Stomach (tissue), 9 donors: ENCODE results near the gene XRN1. TPM values are rescaled to one million over a fixed set of nuclear protein-coding genes. Genes with fewer than 3 reads are reported as not detected.

ENCODE experiments used
- DNase-seq, 2 donors: peaks; one replicate each; pipeline versions ENCODE4 v3.0.0 to v3.0.0-alpha.2; 2013 to 2019
- H3K27ac ChIP-seq, 5 donors: fragments of 200-600 bp in 4 of 5; sonication (generic) in 4 of 5; one replicate each; pipeline ENCODE4 v1.5.1; 2013 to 2019; ENCODE audit warnings: mild to moderate bottlenecking in 1 of 5, moderate library complexity in 1 of 5
- H3K27me3 ChIP-seq, 3 donors: fragments of 200-600 bp; sonication (generic); one replicate each; pipeline ENCODE4 v1.5.1; 2017 to 2019; ENCODE audit warnings: mixed run types in 1 of 3
- H3K36me3 ChIP-seq, 4 donors: fragments of 200-600 bp; sonication (generic); 1 replicate in 3 of 4; 2 replicates in 1 of 4; pipeline ENCODE4 v1.5.1; 2016 to 2019
- H3K4me1 ChIP-seq, 4 donors: fragments of 200-600 bp; sonication (generic); one replicate each; pipeline ENCODE4 v1.5.1; 2016 to 2019
- H3K4me3 ChIP-seq, 4 donors: fragments of 200-600 bp; sonication (generic) in 3 of 4; one replicate each; pipeline ENCODE4 v1.5.1; 2016 to 2019; ENCODE audit warnings: mild to moderate bottlenecking in 1 of 4
- H3K9me3 ChIP-seq, 4 donors: fragments of 200-600 bp; sonication (generic); one replicate each; pipeline ENCODE4 v1.5.1; 2016 to 2019
- EP300 ChIP-seq: sonication (generic); formaldehyde crosslinking; IDR thresholded peaks from one replicate; pipeline ENCODE4 v1.6.1; 2017; ENCODE audit warnings: antibody characterized with exemption
- POLR2A ChIP-seq, 4 donors: fragments of 450-650 bp; IDR thresholded peaks; one replicate each; pipeline ENCODE4 v1.6.1; 2016; ENCODE audit warnings: antibody characterized with exemption in 4 of 4, control low read depth in 2 of 4, mild to moderate bottlenecking in 1 of 4, moderate library complexity in 1 of 4
- POLR2AphosphoS5 ChIP-seq, 3 donors: sonication (generic); formaldehyde crosslinking; IDR thresholded peaks; one replicate each; pipeline ENCODE4 v1.6.1; 2016; ENCODE audit warnings: antibody characterized with exemption in 3 of 3
- WGBS, 5 donors: extraction: QIAGEN DNeasy Blood & Tissue Kit in 3 of 5; methylation state at CpG; one replicate each; pipeline versions ENCODE4 v1.1.5 to v1.1.7; 2013 to 2018; 5-methylcytosine and 5-hydroxymethylcytosine counted together
- intact Hi-C: fragments of 100-400 bp; cut with DNase I; formaldehyde crosslinking; loops from one replicate; pipeline ENCODE4 v1.15.1; 2023; ENCODE audit warnings: low total_unique reads
- polyA plus RNA-seq, 3 donors: library from polyadenylated mRNA; stranded (reverse); fragments of 200-250 nt; gene quantifications; one replicate each; pipeline ENCODE4 v1.2.3, GENCODE V29; 2013
- total RNA-seq, 5 donors: library from RNA; depleted of rRNA; stranded (reverse); fragments of >200 nt; gene quantifications; one replicate each; pipeline versions ENCODE4 v1.1.0 to v1.2.3, GENCODE V29; 2014 to 2016
- TF ChIP-seq, protein P1 (sequence below), 7 experiments: fragments of 450-650 bp in 4 of 7; fragments of 200-600 bp in 3 of 7; sonication (generic) in 3 of 7; IDR thresholded peaks; one replicate each; pipeline ENCODE4 v1.5.1; 2016 to 2019; ENCODE audit warnings: antibody characterized with exemption in 7 of 7, control low read depth in 2 of 7, mild to moderate bottlenecking in 1 of 7
- donor health status: healthy with polysubstance abuse.
- donor health status: Bipolar disorder and iron deficiency.
- donor health status: healthy.

The XRN1 gene
- total and polyA plus RNA-seq, 8 donors = 2.3 to 122 (median 25.9) TPM

DNA sequence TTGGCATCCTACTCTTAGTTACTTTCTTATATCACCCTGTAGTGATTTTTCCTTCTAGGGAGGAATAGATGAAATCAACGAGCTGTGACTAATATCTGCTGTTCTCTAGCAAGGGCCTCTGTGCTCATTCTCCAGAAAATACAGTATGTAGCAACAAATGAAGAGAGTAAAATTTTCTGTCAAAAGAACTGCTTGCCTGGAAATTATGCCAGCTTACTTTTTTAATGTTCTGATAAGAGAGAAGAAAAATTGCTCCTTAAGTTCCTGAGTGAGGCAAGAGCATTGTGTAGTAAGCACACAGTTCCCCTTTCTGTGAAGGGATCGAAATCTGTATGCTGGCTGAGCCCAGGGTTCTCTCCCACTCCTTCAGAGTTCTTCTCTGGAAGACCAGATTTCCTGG lies 171.1 kb downstream of the XRN1 start:
- WGBS, 5 donors = 69 to 85% (median 71%) methylated on average over 2 of the region's 2 CpGs
- peaks cover 0 to 7% (median 0%) of the 10 kb centered on the region in 4 donors for H3K4me1 ChIP-seq
- H3K27ac ChIP-seq = peak overlapping the region in 2 of 5 donors; percentile 27 to 35
- H3K36me3 ChIP-seq = no peaks in the 10 kb centered on the region
- no peaks in the 10 kb centered on the region for H3K27me3 ChIP-seq
- no peaks in the 10 kb centered on the region for H3K9me3 ChIP-seq
- intact Hi-C loops = no loop called here
- no peak overlapping the region for H3K4me3 ChIP-seq
- TF ChIP-seq, protein P1, sequence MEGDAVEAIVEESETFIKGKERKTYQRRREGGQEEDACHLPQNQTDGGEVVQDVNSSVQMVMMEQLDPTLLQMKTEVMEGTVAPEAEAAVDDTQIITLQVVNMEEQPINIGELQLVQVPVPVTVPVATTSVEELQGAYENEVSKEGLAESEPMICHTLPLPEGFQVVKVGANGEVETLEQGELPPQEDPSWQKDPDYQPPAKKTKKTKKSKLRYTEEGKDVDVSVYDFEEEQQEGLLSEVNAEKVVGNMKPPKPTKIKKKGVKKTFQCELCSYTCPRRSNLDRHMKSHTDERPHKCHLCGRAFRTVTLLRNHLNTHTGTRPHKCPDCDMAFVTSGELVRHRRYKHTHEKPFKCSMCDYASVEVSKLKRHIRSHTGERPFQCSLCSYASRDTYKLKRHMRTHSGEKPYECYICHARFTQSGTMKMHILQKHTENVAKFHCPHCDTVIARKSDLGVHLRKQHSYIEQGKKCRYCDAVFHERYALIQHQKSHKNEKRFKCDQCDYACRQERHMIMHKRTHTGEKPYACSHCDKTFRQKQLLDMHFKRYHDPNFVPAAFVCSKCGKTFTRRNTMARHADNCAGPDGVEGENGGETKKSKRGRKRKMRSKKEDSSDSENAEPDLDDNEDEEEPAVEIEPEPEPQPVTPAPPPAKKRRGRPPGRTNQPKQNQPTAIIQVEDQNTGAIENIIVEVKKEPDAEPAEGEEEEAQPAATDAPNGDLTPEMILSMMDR (IDR thresholded peaks at IDR 0.05) = no peak
- DNase-seq = no peak

DNA sequence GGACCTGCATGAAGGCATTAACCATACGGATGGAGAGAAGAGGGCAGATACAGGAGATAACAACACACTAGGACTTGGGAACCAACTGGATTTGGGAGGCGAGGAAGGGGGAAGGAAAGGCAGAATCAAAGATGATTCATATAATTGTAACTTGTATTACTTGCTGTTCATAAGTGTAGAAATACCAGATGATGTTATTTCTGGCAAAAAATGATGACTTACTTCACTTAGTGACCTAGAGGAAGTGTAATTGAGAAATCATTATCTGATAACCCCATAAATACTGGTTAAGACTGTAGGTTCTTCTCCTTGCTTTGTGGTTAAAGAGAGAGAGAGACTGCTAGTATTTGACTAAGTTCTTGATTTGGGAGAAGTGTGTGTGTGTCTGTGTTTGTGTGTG lies 172.0 kb downstream of the XRN1 start:
- intact Hi-C loops = no loop called here

DNA sequence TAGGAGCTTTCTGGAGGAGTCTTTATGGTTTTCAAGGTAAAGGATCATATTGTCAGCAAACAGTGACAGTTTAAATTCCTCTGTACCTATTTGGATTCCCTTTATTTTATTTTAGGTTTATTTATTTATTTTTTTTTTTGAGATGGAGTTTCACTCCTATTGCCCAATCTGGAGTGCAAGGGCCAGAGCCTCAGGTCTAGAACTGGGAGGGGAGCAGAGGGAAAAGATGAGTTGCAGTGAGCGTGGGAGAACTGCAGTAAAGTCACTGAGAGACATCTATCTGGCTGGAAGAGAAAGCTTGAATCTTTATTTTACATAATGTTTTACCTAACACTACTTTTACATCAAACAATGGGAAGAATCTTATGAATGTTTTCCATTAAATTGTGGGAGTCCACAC lies 172.9 kb downstream of the XRN1 start:
- no peak for DNase-seq
- intact Hi-C loops = no loop called here
- H3K27me3 ChIP-seq = no peaks in the 10 kb centered on the region
- 97 to 100% (median 100%) methylated on average over 1 of the region's 1 CpG for WGBS, 5 donors
- no peak overlapping the region for H3K4me3 ChIP-seq
- TF ChIP-seq EP300 = no peak
- TF ChIP-seq POLR2AphosphoS5 (IDR thresholded peaks at IDR 0.05) = no peak
- no peaks in the 10 kb centered on the region for H3K36me3 ChIP-seq
- no peaks in the 10 kb centered on the region for H3K9me3 ChIP-seq
- no peak overlapping the region for H3K27ac ChIP-seq
- H3K4me1 ChIP-seq = peaks cover 0 to 4% (median 0%) of the 10 kb centered on the region in 4 donors

More for the DNA sequence above, 172.0 kb downstream of the XRN1 start:
- no peak for DNase-seq
- H3K4me3 ChIP-seq = no peak overlapping the region
- H3K27me3 ChIP-seq = no peaks in the 10 kb centered on the region
- no peaks in the 10 kb centered on the region for H3K9me3 ChIP-seq
- H3K27ac ChIP-seq = peak overlapping the region in 1 of 5 donors; percentile 35
- H3K4me1 ChIP-seq = peaks cover 0 to 7% (median 0%) of the 10 kb centered on the region in 4 donors
- TF ChIP-seq POLR2A (IDR thresholded peaks at IDR 0.05) (no peak), POLR2AphosphoS5 (IDR thresholded peaks at IDR 0.05) (no peak), EP300 (no peak)
- TF ChIP-seq, protein P1 (IDR thresholded peaks at IDR 0.05) = no peak
- H3K36me3 ChIP-seq = no peaks in the 10 kb centered on the region
- WGBS, 5 donors = 54 to 79% (median 74%) methylated on average over 2 of the region's 2 CpGs

DNA sequence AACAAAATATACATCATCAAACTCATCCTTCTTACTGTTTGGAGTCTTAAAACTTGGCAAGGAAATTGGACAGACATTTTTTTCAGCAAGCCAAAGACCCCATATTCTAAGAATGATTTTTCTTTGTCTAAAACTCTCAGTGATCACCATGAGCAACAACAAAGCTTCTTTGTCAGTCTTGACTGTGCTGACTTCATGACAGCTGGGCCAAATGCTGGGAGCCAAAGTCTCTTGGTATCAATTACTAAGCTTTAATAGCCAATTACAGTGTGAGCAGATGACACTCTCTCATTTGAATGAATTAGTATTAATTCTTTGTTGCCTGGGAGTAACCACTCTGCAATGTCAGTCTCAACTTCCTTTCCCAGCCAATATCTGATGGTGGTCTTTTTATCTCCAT lies 174.3 kb downstream of the XRN1 start:
- intact Hi-C loops = no loop called here

DNA sequence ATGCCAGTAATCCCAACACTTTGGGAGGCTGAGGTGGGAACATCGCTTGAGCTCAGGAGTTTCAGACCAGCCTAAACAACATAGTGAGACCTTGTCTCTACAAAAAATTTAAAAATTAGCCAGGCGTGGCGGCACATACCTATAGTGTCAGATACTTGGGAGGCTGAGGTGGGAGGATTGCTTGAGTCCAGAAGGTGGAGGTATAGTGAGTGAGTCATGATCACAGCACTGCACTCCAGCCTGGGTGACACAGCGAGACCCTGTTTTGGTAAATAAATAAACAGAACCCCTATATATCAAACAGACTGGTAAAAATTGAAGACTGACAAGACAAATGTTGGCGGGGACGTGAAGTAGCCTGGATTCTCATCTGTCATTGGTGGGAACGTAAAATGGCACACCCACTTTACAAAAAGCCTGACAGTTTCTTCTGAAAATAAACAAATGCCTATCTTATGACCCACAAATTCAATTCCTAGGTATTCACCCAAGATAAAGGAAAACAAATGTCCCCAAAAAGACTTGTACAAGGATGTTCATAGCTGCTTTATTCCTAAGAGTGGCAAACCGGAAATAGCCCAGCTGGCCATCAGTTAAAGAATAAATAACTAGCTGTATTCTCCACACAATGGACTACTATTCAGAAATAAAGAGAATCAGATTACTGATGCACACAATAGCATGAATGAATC lies 175.5 kb downstream of the XRN1 start:
- H3K4me3 ChIP-seq = no peak overlapping the region
- no peaks in the 10 kb centered on the region for H3K9me3 ChIP-seq
- intact Hi-C loops = no loop called here
- TF ChIP-seq EP300 (no peak), POLR2AphosphoS5 (IDR thresholded peaks at IDR 0.05) (no peak), POLR2A (IDR thresholded peaks at IDR 0.05) (no peak)
- TF ChIP-seq, protein P1 (IDR thresholded peaks at IDR 0.05) = no peak
- no peaks in the 10 kb centered on the region for H3K4me1 ChIP-seq
- H3K27ac ChIP-seq = no peak overlapping the region
- WGBS, 5 donors = 85 to 88% (median 87%) methylated on average over 8 of the region's 8 CpGs
- no peaks in the 10 kb centered on the region for H3K36me3 ChIP-seq
- H3K27me3 ChIP-seq = no peaks in the 10 kb centered on the region
- no peak for DNase-seq

More for the DNA sequence above, 174.3 kb downstream of the XRN1 start:
- DNase-seq = peak in 1 of 2 donors; percentile 44
- Histone ChIP-seq H3K36me3 (no peaks in the 10 kb centered on the region), H3K9me3 (no peaks in the 10 kb centered on the region), H3K4me3 (no peak overlapping the region), H3K27ac (no peak overlapping the region), H3K27me3 (no peaks in the 10 kb centered on the region), H3K4me1 (no peaks in the 10 kb centered on the region)
- no peak for TF ChIP-seq POLR2A (IDR thresholded peaks at IDR 0.05)
- no peak for TF ChIP-seq POLR2AphosphoS5 (IDR thresholded peaks at IDR 0.05)
- no peak for TF ChIP-seq EP300
- TF ChIP-seq, protein P1 (IDR thresholded peaks at IDR 0.05) = no peak
